Stimulated activated CD4-positive, alpha-beta T cell treated with anti-CD3 and anti-CD28 coated beads, Interleukin-2, amount 100 ng/mL, for 48 hours (primary cell): ENCODE measurements around the gene NR3C2.
"Not testable (repeated sequence)": the region's sequence is repeated elsewhere in the genome, so short reads cannot be mapped to it uniquely, and the experiment has no call there.

Experiments
- DNase-seq, 2 donors: peaks; one replicate each; pipeline ENCODE4 v3.0.0-alpha.2; 2020

NR3C2 gene

GRCh38 chr4:148364525-148364924 is 77.7 kb downstream of the NR3C2 start:
- DNase-seq = no peak

- no peak for DNase-seq
Observed at GRCh38 chr4:148359769-148360168, 82.4 kb downstream of the NR3C2 start.

DNA sequence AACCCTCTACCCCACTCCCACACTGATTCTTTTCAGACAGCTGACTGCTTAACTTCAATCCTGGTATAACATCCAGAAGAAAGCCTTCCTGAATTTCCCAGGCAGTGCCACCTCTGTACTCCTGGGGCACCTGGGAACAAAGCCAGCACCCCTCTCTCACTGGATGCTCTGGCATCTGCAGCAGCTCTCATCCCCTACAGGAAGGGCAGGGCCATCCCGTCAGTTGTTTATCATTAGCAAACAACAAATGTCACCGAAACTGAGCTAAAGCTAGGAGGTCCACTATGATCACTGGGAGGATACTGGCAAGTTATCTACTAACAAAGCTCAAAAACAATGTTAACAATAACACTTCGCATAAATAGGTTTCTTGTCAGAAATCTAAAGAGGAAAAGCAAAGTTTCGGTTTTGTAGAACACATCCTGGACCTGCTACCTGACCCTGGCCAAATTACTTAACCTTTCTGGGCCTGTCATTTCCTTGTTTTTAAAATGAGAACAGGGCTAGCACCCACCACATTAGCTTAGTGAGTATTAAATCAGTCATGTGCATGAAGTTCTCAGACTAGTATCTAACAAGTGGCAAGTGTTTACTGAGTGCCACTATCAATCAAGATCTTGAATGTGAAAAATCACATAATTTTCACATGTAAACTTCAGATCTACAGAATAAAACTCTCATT is 86.6 kb downstream of the NR3C2 start:
- DNase-seq = no peak

- no peak for DNase-seq
Observed at GRCh38 chr4:148354186-148354585, 88.0 kb downstream of the NR3C2 start.

- no peak for DNase-seq
Observed at GRCh38 chr4:148353571-148353970, 88.6 kb downstream of the NR3C2 start.

- no peak for DNase-seq
Observed at GRCh38 chr4:148349153-148349552, 93.1 kb downstream of the NR3C2 start.

DNA sequence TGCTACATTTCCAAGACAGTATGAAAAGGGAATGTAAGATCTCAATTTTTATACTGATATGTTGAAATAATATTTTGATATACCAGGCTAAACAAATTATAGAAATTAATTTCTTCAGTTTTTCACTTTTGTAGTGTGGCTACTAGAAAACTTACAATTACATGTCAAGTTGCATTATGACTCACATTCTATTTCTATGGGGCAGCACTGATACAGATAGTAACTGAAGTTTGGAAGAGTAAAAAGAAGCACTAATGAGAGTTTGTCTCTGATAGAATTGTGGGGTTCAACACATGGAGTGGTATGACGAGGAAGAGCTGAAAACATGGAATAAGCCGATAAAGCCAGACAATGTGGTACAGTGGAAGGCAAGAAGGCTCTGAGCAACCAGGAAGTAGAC is 95.6 kb downstream of the NR3C2 start:
- DNase-seq = no peak

GRCh38 chr4:148345509-148345908 is 96.7 kb downstream of the NR3C2 start:
- no peak for DNase-seq

- DNase-seq = no peak
Observed at GRCh38 chr4:148344941-148345340, 97.3 kb downstream of the NR3C2 start.

GRCh38 chr4:148344352-148344751 is 97.9 kb downstream of the NR3C2 start:
- DNase-seq = no peak

DNA sequence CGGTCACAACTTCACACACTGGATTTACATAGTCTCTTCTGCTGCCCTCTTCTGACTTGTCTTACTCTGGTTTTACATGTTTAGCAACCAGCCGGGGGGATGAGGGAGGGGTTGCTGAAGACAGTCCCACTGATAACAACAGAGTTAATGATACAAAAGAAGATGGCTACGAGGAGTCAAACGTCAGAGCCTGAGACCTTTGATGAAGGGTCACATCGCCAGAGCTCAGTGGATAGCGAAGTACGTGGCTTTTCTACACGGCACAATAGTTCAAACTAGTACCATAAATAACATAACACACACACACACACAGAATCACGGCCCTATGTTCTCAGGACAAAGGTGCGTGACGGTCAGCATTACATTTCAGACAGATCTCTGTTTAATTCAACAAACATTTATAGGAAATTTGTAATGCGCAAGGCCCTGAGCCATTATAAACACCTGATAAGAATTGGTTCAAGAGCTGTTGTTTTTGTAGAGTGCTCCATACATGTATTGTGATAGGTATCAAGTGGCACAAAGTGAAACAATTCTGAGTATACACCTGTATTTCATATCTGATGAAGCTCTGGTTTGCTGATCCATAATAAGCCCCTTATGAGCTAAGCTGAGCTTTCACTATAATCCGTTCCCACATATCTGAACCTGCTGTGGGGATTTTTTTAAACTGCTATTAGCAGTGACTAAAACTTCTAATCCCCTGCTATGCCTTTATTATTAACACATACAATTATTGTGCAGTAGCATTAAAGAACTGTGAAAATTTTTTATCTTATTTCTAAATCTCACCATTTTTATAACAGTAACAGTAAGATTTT is 100.0 kb downstream of the NR3C2 start:
- no peak for DNase-seq

GRCh38 chr4:148335133-148335532 is 107.1 kb downstream of the NR3C2 start:
- no peak for DNase-seq

DNA sequence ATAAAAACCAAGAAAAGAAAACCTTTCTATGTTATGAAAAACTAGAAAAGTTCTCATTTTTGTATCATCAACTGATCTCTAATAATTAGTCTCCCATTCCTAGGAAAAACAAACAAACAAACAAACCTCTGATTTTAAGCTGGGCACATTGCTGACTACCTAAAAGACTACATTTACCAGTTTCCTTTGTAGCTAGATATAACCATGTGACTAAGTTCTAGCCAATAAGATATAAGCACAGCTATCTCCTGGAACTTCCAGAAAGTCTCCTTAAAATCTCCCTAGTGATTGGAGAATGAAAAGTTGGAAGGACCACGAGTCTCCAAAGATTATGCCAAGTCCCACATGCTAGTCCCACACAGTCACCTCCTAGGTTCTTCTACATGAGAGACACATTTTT is 108.9 kb downstream of the NR3C2 start:
- no peak for DNase-seq

DNA sequence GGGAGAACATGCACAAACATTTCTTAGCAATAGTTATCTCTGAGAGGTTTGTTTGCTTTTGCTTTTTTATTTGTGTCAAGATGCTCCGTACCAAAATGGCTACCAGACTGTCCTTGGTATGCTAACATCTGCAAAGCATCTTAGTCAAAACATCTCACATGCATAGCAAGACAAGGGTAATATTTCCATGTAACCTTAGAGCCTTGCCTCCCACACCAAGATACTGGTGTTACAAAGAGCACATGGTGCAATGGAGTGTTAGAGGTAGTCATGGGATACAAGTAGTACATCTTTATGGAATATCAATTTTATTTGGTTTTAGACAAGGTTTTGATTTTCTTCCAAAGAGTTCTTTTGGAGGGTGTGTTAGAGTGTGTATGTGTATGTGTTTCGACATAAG is 109.7 kb downstream of the NR3C2 start:
- DNase-seq = no peak

DNA sequence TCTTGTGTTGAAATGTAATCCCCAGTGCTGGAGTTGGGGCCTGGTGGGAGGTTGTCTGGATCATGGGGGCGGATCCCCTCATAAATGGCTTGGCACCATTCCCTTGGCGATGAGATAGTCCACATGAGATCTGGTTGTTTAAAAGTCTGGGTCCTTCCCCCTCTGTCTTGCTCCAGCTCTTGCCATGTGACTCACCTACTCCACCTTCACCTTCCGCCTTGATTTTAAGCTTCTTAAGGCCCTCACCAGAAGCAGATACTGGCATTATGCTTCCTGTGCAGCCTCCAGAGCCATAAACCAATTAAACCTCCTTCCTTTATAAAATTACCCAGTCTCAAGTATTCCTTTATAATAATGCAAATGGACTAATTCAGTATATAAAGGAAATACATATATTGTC is 111.5 kb downstream of the NR3C2 start:
- no peak for DNase-seq

GRCh38 chr4:148330161-148330560 is 112.1 kb downstream of the NR3C2 start:
- DNase-seq = no peak

DNA sequence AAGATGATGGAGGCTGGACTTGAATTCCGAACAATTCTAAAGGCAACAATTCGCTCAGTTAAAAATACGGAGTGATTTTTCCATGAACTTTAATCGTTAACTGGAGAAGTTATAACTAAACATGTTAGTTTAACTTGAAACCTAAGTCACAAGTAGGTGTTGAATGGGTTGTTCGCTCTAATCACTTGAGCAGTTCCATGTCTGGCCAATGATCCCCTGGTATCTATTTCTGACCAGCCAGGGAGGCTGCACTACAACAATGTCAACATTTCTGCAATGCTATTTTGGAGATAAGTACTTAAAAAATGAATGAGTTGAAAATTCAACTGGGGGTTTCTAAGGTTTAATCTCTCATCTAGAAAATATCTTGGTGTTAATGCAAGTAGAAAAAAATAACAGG is 112.5 kb downstream of the NR3C2 start:
- no peak for DNase-seq

DNA sequence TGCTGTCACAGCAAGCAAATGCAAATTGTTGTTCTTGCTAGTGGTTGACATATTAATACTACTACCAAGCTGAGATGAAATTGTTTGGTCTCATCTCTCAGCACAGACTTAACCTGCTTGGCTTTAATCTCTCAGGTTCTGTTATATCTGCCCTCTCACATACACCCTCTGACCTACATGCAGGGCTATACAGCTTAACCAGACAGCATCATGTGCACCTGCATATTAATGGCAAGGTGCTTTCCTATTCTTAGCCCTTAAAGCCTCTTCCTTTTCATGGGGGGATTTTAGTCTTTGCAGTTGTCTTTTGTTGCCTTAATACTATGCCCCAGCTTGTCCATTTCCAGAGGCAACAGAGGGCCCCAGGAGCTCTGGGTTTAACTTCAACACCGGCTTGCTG is 114.5 kb downstream of the NR3C2 start:
- no peak for DNase-seq

DNA sequence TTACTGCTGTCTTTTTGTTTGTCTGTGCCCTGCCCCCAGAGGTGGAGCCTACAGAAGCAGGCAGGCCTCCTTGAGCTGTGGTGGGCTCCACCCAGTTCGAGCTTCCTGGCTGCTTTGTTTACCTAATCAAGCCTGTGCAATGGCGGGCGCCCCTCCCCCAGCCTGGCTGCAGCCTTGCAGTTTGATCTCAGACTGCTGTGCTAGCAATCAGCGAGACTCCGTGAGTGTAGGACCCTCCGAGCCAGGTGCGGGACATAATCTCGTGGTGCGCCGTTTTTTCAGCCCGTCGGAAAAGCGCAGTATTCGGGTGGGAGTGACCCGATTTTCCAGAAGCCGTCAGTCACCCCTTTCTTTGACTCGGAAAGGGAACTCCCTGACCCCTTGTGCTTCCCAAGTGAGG is 118.9 kb downstream of the NR3C2 start:
- not testable (repeated sequence) for DNase-seq

- DNase-seq = no peak
Observed at GRCh38 chr4:148315049-148315448, 127.2 kb downstream of the NR3C2 start.

GRCh38 chr4:148312956-148313490 is 129.2 kb downstream of the NR3C2 start:
- no peak for DNase-seq

DNA sequence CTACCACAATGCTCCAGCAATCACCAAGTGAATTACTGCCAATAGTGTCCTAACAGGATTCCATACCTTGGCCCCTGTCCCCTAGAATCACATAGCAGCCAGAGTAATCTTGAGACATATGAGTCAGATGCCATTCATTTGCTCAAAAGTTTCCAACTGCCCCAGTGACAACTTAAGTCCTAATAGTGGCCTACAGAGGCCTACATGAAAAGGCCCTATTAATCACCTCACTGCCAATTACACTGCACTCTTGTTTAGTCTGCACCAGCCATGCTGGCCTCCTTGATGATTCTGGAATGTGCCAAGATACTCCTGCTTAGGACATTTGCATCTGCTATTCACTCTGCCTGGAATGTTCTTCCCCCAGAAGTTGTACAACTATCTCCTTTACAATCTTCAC is 130.7 kb downstream of the NR3C2 start:
- DNase-seq = no peak

DNA sequence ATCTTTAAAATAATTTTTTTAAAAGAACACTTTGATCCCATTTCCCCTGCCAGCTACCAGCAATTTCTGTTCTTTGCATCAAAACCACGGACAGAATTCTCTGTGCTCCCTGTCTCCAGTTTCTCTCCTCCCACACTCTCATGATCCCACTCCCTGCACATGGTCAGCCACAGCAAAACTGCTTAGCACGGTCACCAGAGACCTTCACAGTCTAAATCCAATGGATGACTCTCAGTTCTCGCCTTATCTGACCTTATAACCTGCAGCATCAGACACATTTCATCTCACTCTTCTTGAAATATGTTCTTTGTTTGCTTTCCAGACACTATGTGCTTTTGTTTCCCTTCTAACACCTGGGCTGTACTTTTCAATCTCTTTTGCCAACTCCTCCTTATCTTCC is 131.5 kb downstream of the NR3C2 start:
- no peak for DNase-seq

DNA sequence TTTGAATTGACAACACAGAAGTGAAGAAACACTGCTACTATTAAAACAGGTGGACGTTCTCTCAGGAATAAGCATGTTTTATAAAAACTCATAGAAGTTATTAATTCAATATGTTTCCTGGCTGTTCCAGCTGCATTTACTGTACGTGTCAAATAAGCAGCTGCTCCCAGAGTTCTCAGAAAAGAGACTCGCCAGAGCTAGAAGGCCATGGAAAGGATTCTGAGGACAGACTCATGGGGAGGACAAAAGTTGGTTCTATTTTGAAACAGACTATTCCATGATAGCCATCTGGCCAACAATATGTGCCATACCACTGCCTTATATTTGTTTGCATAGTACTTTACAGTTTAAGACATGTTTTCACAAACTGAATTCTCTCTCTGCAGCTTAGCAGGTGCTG is 136.5 kb downstream of the NR3C2 start:
- DNase-seq = no peak
